GM12891 (cell line): ENCODE data around the gene TAF1B.

Experiments
- DNase-seq: peaks from one replicate; pipeline ENCODE4 v3.0.0; 2011; ENCODE audit warnings: low spot score; ENCODE audit not compliant: insufficient read length
- FAIRE-seq: peaks from 2 replicates; lab custom pipeline; 2011; peaks lifted over from hg19 to GRCh38; lab: Jason Lieb, UNC
- PAX5 ChIP-seq: IDR thresholded peaks from 2 replicates; pipeline ENCODE4 v1.6.1; 2011; ENCODE audit warnings: low read length, moderate library complexity, mild to moderate bottlenecking; ENCODE audit not compliant: insufficient read depth, severe bottlenecking
- POLR2A ChIP-seq: IDR thresholded peaks from 2 replicates; pipeline ENCODE4 v1.6.1; 2011; ENCODE audit warnings: low read depth, low read length, control low read depth
- POLR2AphosphoS5 ChIP-seq: IDR thresholded peaks from 2 replicates; pipeline ENCODE4 v1.6.1; 2011; ENCODE audit warnings: low read depth, low read length, control low read depth
- POU2F2 ChIP-seq: IDR thresholded peaks from 2 replicates; pipeline ENCODE4 v1.6.1; 2011; ENCODE audit warnings: low read depth, mild to moderate bottlenecking, control low read depth, low read length, moderate library complexity
- SPI1 ChIP-seq: IDR thresholded peaks from 2 replicates; pipeline ENCODE4 v1.6.1; 2011; ENCODE audit warnings: low read depth, low read length, control low read depth
- TAF1 ChIP-seq: IDR thresholded peaks from 2 replicates; pipeline ENCODE4 v1.6.1; 2011; ENCODE audit warnings: low read depth, low read length, control low read depth

TAF1B gene

GRCh38 chr2:9877026-9877425, 33.8 kb downstream of the TAF1B start:
- TF ChIP-seq TAF1, result no peak
- no peak for TF ChIP-seq SPI1
- no peak for TF ChIP-seq PAX5
- TF ChIP-seq POLR2AphosphoS5, result no peak
- no peak for TF ChIP-seq POU2F2
- DNase-seq, result no peak
- FAIRE-seq, result no peak

DNA sequence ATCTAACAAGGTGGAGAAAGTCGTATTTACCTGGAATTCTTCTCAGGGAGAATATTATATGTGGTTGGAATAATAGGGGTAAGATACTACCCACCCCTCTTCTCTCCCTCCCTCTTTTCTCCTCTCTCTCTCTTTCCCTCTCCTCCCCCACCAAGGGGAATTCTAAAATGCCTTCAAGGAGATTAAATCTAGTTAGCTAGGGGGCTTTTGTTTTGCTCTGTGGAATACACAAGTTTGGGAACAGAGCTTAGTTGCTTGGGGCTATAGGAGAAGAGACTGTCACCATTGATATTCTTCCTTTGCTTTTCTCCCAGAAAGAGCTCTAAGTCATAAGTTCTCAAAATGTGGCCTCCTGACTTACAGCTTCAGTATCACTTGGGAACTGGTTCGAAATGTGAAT, 34.5 kb downstream of the TAF1B start:
- FAIRE-seq (no peak), DNase-seq (no peak)
- TF ChIP-seq SPI1, result no peak
- TF ChIP-seq PAX5, result no peak

DNA sequence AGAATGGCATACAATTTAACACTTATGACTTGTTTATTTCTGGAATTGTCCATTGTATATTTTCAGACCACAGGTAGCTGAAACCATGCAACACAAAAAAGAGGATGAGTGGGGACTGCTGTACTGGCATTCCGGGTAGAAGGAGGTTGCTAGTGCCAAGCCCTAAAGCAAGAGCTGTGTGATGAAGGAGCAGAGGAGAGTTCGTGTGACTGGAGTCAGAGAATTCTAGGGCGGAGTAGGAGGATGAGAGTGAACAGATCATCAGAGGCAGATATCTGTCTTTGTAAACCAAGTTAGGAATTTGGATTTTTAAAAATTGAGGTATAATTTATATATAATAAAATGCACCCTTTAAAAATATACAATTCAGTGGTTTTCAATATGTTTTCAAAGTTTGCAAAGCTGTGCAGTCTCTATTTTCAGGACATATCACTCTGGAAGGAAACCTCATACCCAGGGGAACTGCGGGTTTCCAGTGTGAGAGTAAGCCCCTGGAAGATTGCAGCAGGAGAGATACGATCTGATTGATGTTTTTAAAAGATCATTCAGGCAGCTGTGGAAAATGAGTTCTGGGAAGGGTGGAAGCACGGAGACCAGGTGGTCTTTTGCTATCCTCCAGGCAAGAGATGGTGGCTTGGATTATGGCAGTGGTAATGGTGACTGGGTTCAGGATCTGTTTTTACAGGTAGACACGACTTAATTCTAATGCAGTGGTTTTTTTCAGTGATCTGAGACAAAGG, 36.4 kb downstream of the TAF1B start:
- DNase-seq (no peak), FAIRE-seq (no peak)
- TF ChIP-seq POU2F2 (no peak), SPI1 (no peak), TAF1 (no peak), POLR2A (no peak), PAX5 (no peak), POLR2AphosphoS5 (no peak)

DNA sequence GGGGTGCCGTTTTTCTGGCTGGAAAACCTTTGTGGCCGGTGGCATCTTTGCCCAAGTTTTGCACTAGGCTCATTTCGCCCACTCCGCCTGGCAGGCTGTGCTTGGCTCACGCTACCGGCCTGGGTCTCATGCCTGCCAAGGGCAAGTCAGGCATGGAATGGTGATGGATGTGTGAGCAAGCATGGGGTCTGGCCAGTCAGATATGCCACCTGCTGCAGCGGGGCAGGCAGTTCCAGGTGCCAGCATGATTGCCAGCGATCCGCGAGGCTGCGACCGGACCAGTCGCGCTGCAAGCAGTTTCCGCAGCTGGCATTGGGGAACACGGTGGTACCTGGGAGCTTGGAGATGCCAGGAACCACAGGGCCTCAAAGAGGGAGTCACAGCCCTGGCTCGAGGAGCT, 40.6 kb downstream of the TAF1B start:
- TF ChIP-seq TAF1 (no peak), SPI1 (no peak), POLR2A (no peak), POU2F2 (no peak), PAX5 (no peak), POLR2AphosphoS5 (no peak)
- FAIRE-seq, result peak; percentile 5
- DNase-seq, result no peak

- FAIRE-seq (no peak), DNase-seq (no peak)
- no peak for TF ChIP-seq POLR2AphosphoS5
- TF ChIP-seq SPI1, result no peak
- no peak for TF ChIP-seq POU2F2
- TF ChIP-seq PAX5, result no peak
- TF ChIP-seq POLR2A, result no peak
- no peak for TF ChIP-seq TAF1
Measured at GRCh38 chr2:9884436-9884835, 41.2 kb downstream of the TAF1B start.

- FAIRE-seq (no peak), DNase-seq (no peak)
Measured at GRCh38 chr2:9885036-9885684, 41.9 kb downstream of the TAF1B start.

DNA sequence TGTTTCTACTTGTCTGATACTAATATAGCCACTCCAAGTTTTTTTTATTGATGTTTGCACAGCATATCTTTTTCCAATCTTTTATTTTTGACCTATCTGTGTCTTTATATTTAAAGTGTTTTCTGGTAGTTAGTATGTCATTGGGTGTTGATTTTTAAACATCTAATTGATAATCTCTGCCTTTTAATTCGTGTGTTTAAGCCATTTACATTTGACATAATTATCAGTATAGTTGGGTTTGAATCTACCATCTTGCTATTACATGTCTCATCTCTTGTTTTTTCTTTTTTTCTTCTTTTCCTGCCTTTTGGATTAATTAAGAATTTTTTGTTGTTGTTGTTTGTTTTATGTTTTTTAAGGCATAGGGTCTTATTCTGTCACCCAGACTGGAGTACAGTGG, 44.2 kb downstream of the TAF1B start:
- FAIRE-seq, result no peak
- no peak for DNase-seq

More at GRCh38 chr2:9885036-9885684, 41.9 kb downstream of the TAF1B start:
- no peak for TF ChIP-seq PAX5
- no peak for TF ChIP-seq POLR2A
- no peak for TF ChIP-seq TAF1
- no peak for TF ChIP-seq POLR2AphosphoS5
- no peak for TF ChIP-seq SPI1
- TF ChIP-seq POU2F2, result no peak

GRCh38 chr2:9889812-9890261, 46.6 kb downstream of the TAF1B start:
- TF ChIP-seq SPI1 (peak; percentile 55), PAX5 (no peak)
- FAIRE-seq (no peak), DNase-seq (no peak)

More for the DNA sequence above, 44.2 kb downstream of the TAF1B start:
- no peak for TF ChIP-seq POLR2A
- no peak for TF ChIP-seq POU2F2
- no peak for TF ChIP-seq SPI1
- no peak for TF ChIP-seq POLR2AphosphoS5
- TF ChIP-seq PAX5, result no peak
- TF ChIP-seq TAF1, result no peak

DNA sequence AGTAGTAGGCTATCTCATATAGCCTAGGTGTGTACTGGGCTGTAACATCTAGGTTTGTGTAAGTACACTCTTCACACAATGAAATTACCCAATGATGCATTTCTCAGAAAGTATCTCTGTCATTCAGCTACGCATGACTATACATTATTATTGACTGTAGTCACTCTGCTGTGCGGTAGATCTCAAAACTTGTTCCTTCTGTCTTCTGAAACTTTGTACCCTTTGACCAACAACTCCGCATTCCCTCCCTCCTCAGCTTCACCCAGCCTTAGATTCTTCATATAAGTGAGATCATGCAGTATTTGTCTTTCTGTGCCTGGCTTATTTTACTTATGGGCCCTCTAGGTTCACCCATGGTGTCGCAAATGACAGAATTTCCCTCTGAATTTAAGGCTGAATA, 49.0 kb downstream of the TAF1B start:
- no peak for TF ChIP-seq POLR2A
- no peak for TF ChIP-seq POLR2AphosphoS5
- no peak for TF ChIP-seq TAF1
- TF ChIP-seq POU2F2, result no peak
- no peak for TF ChIP-seq SPI1
- no peak for TF ChIP-seq PAX5
- DNase-seq (no peak), FAIRE-seq (peak; percentile 76)

DNA sequence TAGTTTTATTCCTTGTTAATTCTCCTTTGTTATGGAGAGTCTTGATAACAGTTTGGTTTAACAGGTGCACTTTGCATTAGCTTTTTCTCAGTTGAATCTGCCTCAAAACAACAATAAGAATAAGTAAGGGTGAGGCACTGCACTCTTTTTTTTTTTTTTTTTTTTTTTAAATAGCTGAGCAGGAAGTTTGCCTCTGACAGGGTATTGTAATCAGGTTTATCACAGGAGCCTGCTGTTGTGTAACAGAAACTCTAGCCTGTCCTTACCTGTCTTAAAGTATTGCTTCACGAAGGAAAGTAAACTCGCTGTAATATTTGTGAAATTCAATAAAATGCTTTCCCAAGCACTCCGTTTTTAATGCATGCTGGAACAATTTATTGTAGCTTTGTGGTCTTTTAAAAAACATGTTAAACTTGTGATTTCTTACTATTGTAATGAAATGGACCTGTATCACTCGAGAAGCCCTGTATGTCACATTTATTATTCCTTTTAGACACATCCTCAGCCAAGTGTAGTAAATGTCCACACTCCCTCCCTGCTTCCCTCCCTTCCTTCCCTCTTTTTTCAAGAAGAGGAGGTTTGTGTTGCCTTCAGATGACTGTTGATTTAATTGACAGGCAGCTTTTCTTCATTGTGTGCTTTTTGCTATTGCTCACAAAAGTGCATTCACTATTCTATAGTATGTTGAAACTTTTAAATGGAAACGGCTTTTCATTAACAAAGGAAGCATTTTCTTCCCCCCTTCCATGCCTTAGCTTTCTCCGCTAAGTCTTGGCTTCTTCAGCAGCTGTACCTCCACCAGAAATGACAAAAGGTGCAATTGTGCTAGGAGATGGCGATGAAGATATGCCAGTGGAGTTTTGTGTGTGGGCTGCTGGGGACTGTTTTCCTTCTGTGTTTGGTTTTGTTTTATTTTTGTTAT, 52.7 kb downstream of the TAF1B start:
- no peak for DNase-seq
- TF ChIP-seq POU2F2 (no peak), POLR2A (no peak), TAF1 (no peak), POLR2AphosphoS5 (no peak), PAX5 (no peak), SPI1 (no peak)
- FAIRE-seq, result no peak
